Right lobe of liver (tissue), 6 donors: Measurements from ENCODE around the gene PLOD3. TPM values are rescaled to one million over a fixed set of nuclear protein-coding genes. Genes with fewer than 3 reads are reported as not detected.
A peak's percentile ranks its signal among the peaks of the same experiment; 100 is the strongest.

ENCODE experiments used
- ATAC-seq, 4 donors: fragments of 200-7000 bp; cut with Tn5 transposase; one replicate each; pipeline ENCODE4 v1.9.1; 2020; ENCODE audit warnings: mild to moderate bottlenecking in 4 of 4, moderate library complexity in 4 of 4
- DNase-seq, 3 donors: peaks; one replicate each; pipeline ENCODE4 v3.0.0-alpha.2; 2020
- H3K27ac ChIP-seq, 3 donors: fragments of 200-600 bp; one replicate each; pipeline ENCODE4 v1.8.0; 2022
- H3K27me3 ChIP-seq, 2 donors: fragments of 200-600 bp; one replicate each; pipeline ENCODE4 v1.8.0; 2022
- H3K36me3 ChIP-seq, 4 donors: fragments of 200-600 bp; sonication (generic) in 1 of 4; one replicate each; pipeline versions ENCODE4 v1.5.1 to v1.8.0; 2017 to 2022; ENCODE audit warnings: control low read depth in 1 of 4
- H3K4me1 ChIP-seq, 4 donors: fragments of 200-600 bp; sonication (generic) in 1 of 4; one replicate each; pipeline versions ENCODE4 v1.5.1 to v1.8.0; 2017 to 2022; ENCODE audit warnings: control low read depth in 1 of 4
- H3K4me3 ChIP-seq, 3 donors: fragments of 200-600 bp; one replicate each; pipeline ENCODE4 v1.8.0; 2022
- H3K9me3 ChIP-seq, 4 donors: fragments of 200-600 bp; sonication (generic) in 1 of 4; one replicate each; pipeline versions ENCODE4 v1.5.1 to v1.8.0; 2017 to 2022; ENCODE audit warnings: control low read depth in 1 of 4
- CTCF ChIP-seq, 4 donors: fragments of 200-600 bp in 3 of 4; fragments of 450-650 bp in 1 of 4; IDR thresholded peaks; one replicate each; pipeline versions ENCODE4 v1.5.1 to v1.8.0; 2016 to 2022; ENCODE audit warnings: antibody characterized with exemption in 4 of 4, mild to moderate bottlenecking in 2 of 4
- POLR2A ChIP-seq: fragments of 450-650 bp; IDR thresholded peaks from one replicate; pipeline ENCODE4 v1.6.1; 2017; ENCODE audit warnings: antibody characterized with exemption, mild to moderate bottlenecking
- WGBS: methylation state at CpG from one replicate; pipeline ENCODE4 v1.1.6; 2018; ENCODE audit warnings: low coverage, low lambda C conversion rate; ENCODE audit not compliant: insufficient coverage; ENCODE audit errors: missing lambda C conversion rate; 5-methylcytosine and 5-hydroxymethylcytosine counted together
- intact Hi-C, 2 donors: fragments of 100-400 bp; cut with DNase I; formaldehyde crosslinking; loops; one replicate each; pipeline versions ENCODE4 v1.11.2 to v1.14.1; 2022
- total RNA-seq, 6 experiments: library from RNA; depleted of rRNA in 2 of 6; stranded (reverse); fragments of >200 nt in 2 of 6; fragmentation: NEBNext Ultra II Directional in 3 of 6; extraction: Animal tissue kit (Norgen Biotek cat#: 25700) in 3 of 6; gene quantifications; one replicate each; pipeline versions ENCODE4 v1.1.0 to v1.2.4, GENCODE V29; 2016 to 2023
- donor health status: DM: no; HTN: yes; CAD: no.
- donor health status: DM: no; HTN: no; CAD: no.
- donor health status: DM: no; HTN: no; CAD: no.
- donor health status: DM: no; HTN: yes; CAD: no.
- donor health status: DM: no; HTN: yes; CAD: no.

The PLOD3 gene
- total RNA-seq, 6 experiments from 2014 or later: 41.7 to 57.5 (median 54.3) TPM

- peaks cover 0 to 31% of the 10 kb centered on the region in 2 donors for H3K27me3 ChIP-seq
- TF ChIP-seq POLR2A: no peak
- TF ChIP-seq CTCF (IDR thresholded peaks at IDR 0.05): no peak
- H3K27ac ChIP-seq: no peak overlapping the region
- H3K4me3 ChIP-seq: no peak overlapping the region
- H3K36me3 ChIP-seq: no peaks in the 10 kb centered on the region
- ATAC-seq: no peak
- intact Hi-C loops: no loop called here
- H3K9me3 ChIP-seq: no peaks in the 10 kb centered on the region
- DNase-seq: no peak
- H3K4me1 ChIP-seq: no peaks in the 10 kb centered on the region
- 1% methylated on average over 20 of the region's 20 CpGs for WGBS
Observed at GRCh38 chr7:101179117-101179516, 38.3 kb downstream of the PLOD3 start.

- intact Hi-C loops: no loop called here
- no peak for TF ChIP-seq POLR2A
- no peak for TF ChIP-seq CTCF (IDR thresholded peaks at IDR 0.05)
- Histone ChIP-seq H3K9me3 (no peaks in the 10 kb centered on the region), H3K27ac (no peak overlapping the region), H3K27me3 (peaks cover 5 to 44% of the 10 kb centered on the region in 2 donors), H3K4me1 (peaks cover 0 to 10% (median 0%) of the 10 kb centered on the region in 4 donors), H3K4me3 (no peak overlapping the region), H3K36me3 (no peaks in the 10 kb centered on the region)
- peak in 1 of 4 donors; percentile 19 for ATAC-seq
- DNase-seq: no peak
- WGBS: 80% methylated on average over 1 of the region's 2 CpGs
Observed at GRCh38 chr7:101177644-101178043, 39.7 kb downstream of the PLOD3 start.

GRCh38 chr7:101175664-101176063 lies 41.7 kb downstream of the PLOD3 start:
- H3K9me3 ChIP-seq: no peaks in the 10 kb centered on the region
- WGBS: 8% methylated on average over 3 of the region's 3 CpGs
- DNase-seq (no peak), ATAC-seq (peak in 2 of 4 donors; percentile 25 to 29)
- H3K36me3 ChIP-seq: no peaks in the 10 kb centered on the region
- intact Hi-C loops: no loop called here
- no peak overlapping the region for H3K4me3 ChIP-seq
- H3K27me3 ChIP-seq: peaks cover 5 to 46% of the 10 kb centered on the region in 2 donors
- H3K4me1 ChIP-seq: peaks cover 0 to 18% (median 0%) of the 10 kb centered on the region in 4 donors
- TF ChIP-seq CTCF (IDR thresholded peaks at IDR 0.05) (no peak), POLR2A (no peak)
- H3K27ac ChIP-seq: no peak overlapping the region

GRCh38 chr7:101174322-101174854 lies 43.0 kb downstream of the PLOD3 start:
- H3K9me3 ChIP-seq: no peaks in the 10 kb centered on the region
- ATAC-seq (no peak), DNase-seq (no peak)
- H3K27me3 ChIP-seq: peaks cover 5 to 39% of the 10 kb centered on the region in 2 donors
- peaks cover 0 to 18% (median 0%) of the 10 kb centered on the region in 4 donors for H3K4me1 ChIP-seq
- no peak overlapping the region for H3K4me3 ChIP-seq
- H3K27ac ChIP-seq: no peak overlapping the region
- H3K36me3 ChIP-seq: no peaks in the 10 kb centered on the region
- WGBS: 17% methylated on average over 11 of the region's 28 CpGs
- intact Hi-C loops: no loop called here
- TF ChIP-seq POLR2A (no peak), CTCF (IDR thresholded peaks at IDR 0.05) (no peak)
